ENCODE results near the gene TMEM94. TPM values are rescaled to one million over a fixed set of nuclear protein-coding genes. Genes with fewer than 3 reads are reported as not detected.

Gene TMEM94
- total and polyA plus RNA-seq, 9 of the 15 experiments (the other 6 are each of a cell fraction or from before 2014, with no cell fraction given), result 0.35 to 48.1 (median 14.4) TPM

- Histone ChIP-seq H3K79me2 (ENCODE audit: control insufficient read depth, insufficient read depth, low read length) (0 out of 3 replicates have a peak, but pooled peaks cover 2% of the 10 kb centered on the region), H3K27me3 (ENCODE audit: control insufficient read depth in 2 of 2, insufficient read depth in 2 of 2, low read length in 2 of 2) (no peaks in the 10 kb centered on the region), H4K20me1 (replicated peaks; ENCODE audit: control insufficient read depth, insufficient read depth, low read length) (peaks cover 10% of the 10 kb centered on the region; the same call in 1 of the 2 replicates), H3K27ac (ENCODE audit: extremely low read depth, low read depth, low read length) (no peak overlapping the region), H3K4me3 (no peak overlapping the region), H3K9me1 (ENCODE audit: control insufficient read depth, insufficient read depth, low read length) (no peaks in the 10 kb centered on the region), H3K36me3 (ENCODE audit: control insufficient read depth, insufficient read depth, low read length) (0 out of 3 replicates have a peak, but pooled peaks cover 4% of the 10 kb centered on the region), H2AFZ (ENCODE audit: low read depth, low read length) (no peak overlapping the region), H3K9ac (ENCODE audit: insufficient read depth in 1 of 2, low read depth in 2 of 2, low read length in 2 of 2) (no peak overlapping the region; a peak in 1 of 4 replicates), H3K4me1 (replicated peaks in 1 of 2; ENCODE audit: control insufficient read depth in 2 of 2, insufficient read depth in 2 of 2, low read length in 2 of 2) (peaks cover 11 to 31% of the 10 kb centered on the region in 2 experiments; a peak in 4 of 5 replicates), H3K9me3 (replicated peaks; ENCODE audit: control insufficient read depth, insufficient read depth, low read depth, low read length) (no peaks in the 10 kb centered on the region), H3K4me2 (ENCODE audit: insufficient read depth, low read length) (no peak overlapping the region)
- BruUV-seq (replicated peaks), result no TSS peak
- in situ Hi-C loops (cut with MboI), result no loop called here
- POLR2A ChIA-PET, result interaction anchor here (0.6 kb wide), 2 partner anchors 10 to 12 kb away, joined by 3 read pairs; no protein-coding TSS in a partner anchor
- intact Hi-C loops (cut with micrococcal nuclease), result loop anchor here (2.0 kb wide), 1 partner anchor 60 kb away; no protein-coding TSS in a partner anchor
- CTCF ChIA-PET (ENCODE audit: low intra/inter-chr PET ratio), result interaction anchor here (1.1 to 2.3 kb wide), 2 partner anchors 60 to 216 kb away, joined by 3 to 20 read pairs; partner anchors contain the start of gene MIF4GD
- ATAC-seq, result no peak
- TF ChIP-seq ZNF408 (CRISPR knock-in tag; IDR thresholded peaks at IDR 0.05; ENCODE audit: low read depth) (no peak), CHAMP1 (IDR thresholded peaks at IDR 0.05) (no peak), ZNF764 (CRISPR knock-in tag; IDR thresholded peaks at IDR 0.05; ENCODE audit: low read depth) (no peak), ARHGAP35 (IDR thresholded peaks at IDR 0.05; ENCODE audit: partially characterized antibody) (no peak), C11orf30 (IDR thresholded peaks at IDR 0.05; ENCODE audit: low read depth) (no peak), ZNF12 (CRISPR knock-in tag; IDR thresholded peaks at IDR 0.05) (no peak), CBX5 (IDR thresholded peaks at IDR 0.05; ENCODE audit: borderline replicate concordance, low read depth) (no peak)
- TF ChIP-seq, protein P1, sequence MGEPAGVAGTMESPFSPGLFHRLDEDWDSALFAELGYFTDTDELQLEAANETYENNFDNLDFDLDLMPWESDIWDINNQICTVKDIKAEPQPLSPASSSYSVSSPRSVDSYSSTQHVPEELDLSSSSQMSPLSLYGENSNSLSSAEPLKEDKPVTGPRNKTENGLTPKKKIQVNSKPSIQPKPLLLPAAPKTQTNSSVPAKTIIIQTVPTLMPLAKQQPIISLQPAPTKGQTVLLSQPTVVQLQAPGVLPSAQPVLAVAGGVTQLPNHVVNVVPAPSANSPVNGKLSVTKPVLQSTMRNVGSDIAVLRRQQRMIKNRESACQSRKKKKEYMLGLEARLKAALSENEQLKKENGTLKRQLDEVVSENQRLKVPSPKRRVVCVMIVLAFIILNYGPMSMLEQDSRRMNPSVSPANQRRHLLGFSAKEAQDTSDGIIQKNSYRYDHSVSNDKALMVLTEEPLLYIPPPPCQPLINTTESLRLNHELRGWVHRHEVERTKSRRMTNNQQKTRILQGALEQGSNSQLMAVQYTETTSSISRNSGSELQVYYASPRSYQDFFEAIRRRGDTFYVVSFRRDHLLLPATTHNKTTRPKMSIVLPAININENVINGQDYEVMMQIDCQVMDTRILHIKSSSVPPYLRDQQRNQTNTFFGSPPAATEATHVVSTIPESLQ (CRISPR knock-in tag; IDR thresholded peaks at IDR 0.05), result no peak
- DNase-seq (ENCODE audit: extremely low read depth in 1 of 4, low spot score in 3 of 4), result no peak
- 82% methylated on average over 5 of the region's 5 CpGs for WGBS (ENCODE audit: insufficient coverage, low coverage, missing lambda C conversion rate)
- no peak for FAIRE-seq
Observed at GRCh38 chr17:75486951-75487350, 30.5 kb downstream of the TMEM94 start.
